ENCODE measurements around the gene PNPLA7. TPM values are rescaled to one million over a fixed set of nuclear protein-coding genes. Genes with fewer than 3 reads are reported as not detected.
A peak's percentile ranks its signal among the peaks of the same experiment; 100 is the strongest.

The PNPLA7 gene
- total RNA-seq, 1 donor from 2014 or later, result 3.6 TPM

DNA sequence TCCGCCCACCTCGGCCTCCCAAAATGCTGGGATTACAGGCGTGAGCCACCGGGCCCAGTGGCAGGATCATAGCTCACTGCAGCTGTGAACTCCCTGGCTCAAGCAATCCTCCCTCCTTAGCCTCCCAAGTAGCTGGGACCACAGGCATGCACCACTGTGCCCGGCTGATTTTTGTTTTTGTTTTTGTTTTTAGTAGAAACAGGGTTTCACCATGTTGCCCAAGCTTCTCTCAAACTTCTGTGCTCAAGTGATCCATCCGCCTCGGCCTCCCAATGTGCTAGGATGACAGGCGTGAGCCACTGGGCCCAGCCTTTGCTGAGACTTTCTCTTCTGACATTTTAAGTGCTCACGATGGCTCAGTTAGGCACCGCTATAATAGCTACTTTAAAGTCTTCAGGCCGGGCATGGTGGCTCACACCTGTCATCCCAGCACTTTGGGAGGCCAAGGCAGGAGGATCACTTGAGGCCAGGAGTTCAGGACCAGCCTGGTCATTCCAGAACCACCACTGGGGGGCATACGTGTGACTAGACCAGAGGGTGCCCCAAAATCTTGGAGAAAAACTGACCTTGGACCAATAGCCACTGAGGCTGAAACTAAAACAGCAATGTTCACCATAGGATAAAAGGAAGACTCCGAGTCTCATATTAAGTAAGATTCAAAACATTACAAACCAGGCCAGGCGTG is 106.0 kb downstream of the PNPLA7 start:
- H3K4me3 Mint-ChIP-seq (ENCODE audit: unreplicated experiment), result no peak overlapping the region
- TF ChIP-seq, protein P1, sequence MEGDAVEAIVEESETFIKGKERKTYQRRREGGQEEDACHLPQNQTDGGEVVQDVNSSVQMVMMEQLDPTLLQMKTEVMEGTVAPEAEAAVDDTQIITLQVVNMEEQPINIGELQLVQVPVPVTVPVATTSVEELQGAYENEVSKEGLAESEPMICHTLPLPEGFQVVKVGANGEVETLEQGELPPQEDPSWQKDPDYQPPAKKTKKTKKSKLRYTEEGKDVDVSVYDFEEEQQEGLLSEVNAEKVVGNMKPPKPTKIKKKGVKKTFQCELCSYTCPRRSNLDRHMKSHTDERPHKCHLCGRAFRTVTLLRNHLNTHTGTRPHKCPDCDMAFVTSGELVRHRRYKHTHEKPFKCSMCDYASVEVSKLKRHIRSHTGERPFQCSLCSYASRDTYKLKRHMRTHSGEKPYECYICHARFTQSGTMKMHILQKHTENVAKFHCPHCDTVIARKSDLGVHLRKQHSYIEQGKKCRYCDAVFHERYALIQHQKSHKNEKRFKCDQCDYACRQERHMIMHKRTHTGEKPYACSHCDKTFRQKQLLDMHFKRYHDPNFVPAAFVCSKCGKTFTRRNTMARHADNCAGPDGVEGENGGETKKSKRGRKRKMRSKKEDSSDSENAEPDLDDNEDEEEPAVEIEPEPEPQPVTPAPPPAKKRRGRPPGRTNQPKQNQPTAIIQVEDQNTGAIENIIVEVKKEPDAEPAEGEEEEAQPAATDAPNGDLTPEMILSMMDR (IDR thresholded peaks at IDR 0.05), result no peak
- peaks cover 22% of the 10 kb centered on the region for H3K4me1 Mint-ChIP-seq (ENCODE audit: low read depth)
- peak; percentile 14 for DNase-seq (ENCODE audit: low spot score)
- H3K36me3 Mint-ChIP-seq (ENCODE audit: low read depth), result no peaks in the 10 kb centered on the region
- H3K27me3 Mint-ChIP-seq (ENCODE audit: low read depth), result no peaks in the 10 kb centered on the region
- H3K9me3 Mint-ChIP-seq (ENCODE audit: low read depth), result no peaks in the 10 kb centered on the region
- H3K27ac Mint-ChIP-seq (ENCODE audit: unreplicated experiment), result no peak overlapping the region

GRCh38 chr9:137441935-137442321 is 108.3 kb downstream of the PNPLA7 start:
- Mint-ChIP-seq H3K4me3 (ENCODE audit: unreplicated experiment) (peak overlapping the region; percentile 58), H3K27me3 (ENCODE audit: low read depth) (no peaks in the 10 kb centered on the region), H3K4me1 (ENCODE audit: low read depth) (peaks cover 11% of the 10 kb centered on the region), H3K27ac (ENCODE audit: unreplicated experiment) (no peak overlapping the region), H3K36me3 (ENCODE audit: low read depth) (no peaks in the 10 kb centered on the region), H3K9me3 (ENCODE audit: low read depth) (no peaks in the 10 kb centered on the region)
- TF ChIP-seq, protein P1 (IDR thresholded peaks at IDR 0.05), result no peak
- DNase-seq (ENCODE audit: low spot score), result no peak

GRCh38 chr9:137441289-137441934 is 108.8 kb downstream of the PNPLA7 start, which contains the start of gene ENTPD8:
Gene ENTPD8 (minus strand): TSS chr9:137441357. CDS start chr9:137438285, 3,072 bp downstream.
- Mint-ChIP-seq H3K4me1 (ENCODE audit: low read depth) (peaks cover 9% of the 10 kb centered on the region), H3K9me3 (ENCODE audit: low read depth) (no peaks in the 10 kb centered on the region), H3K36me3 (ENCODE audit: low read depth) (no peaks in the 10 kb centered on the region), H3K4me3 (ENCODE audit: unreplicated experiment) (peak within 1 kb of the TSS; percentile 58), H3K27ac (ENCODE audit: unreplicated experiment) (no peak within 1 kb of the TSS), H3K27me3 (ENCODE audit: low read depth) (no peaks in the 10 kb centered on the region)
- TF ChIP-seq, protein P1 (IDR thresholded peaks at IDR 0.05), result no peak
- peak; percentile 77 for DNase-seq (ENCODE audit: low spot score)

- Mint-ChIP-seq H3K27ac (ENCODE audit: unreplicated experiment) (no peak overlapping the region), H3K27me3 (ENCODE audit: low read depth) (no peaks in the 10 kb centered on the region), H3K36me3 (ENCODE audit: low read depth) (no peaks in the 10 kb centered on the region), H3K4me1 (ENCODE audit: low read depth) (peaks cover 3% of the 10 kb centered on the region), H3K4me3 (ENCODE audit: unreplicated experiment) (peak overlapping the region; percentile 38), H3K9me3 (ENCODE audit: low read depth) (no peaks in the 10 kb centered on the region)
- TF ChIP-seq, protein P1 (IDR thresholded peaks at IDR 0.05), result no peak
- peak; percentile 81 for DNase-seq (ENCODE audit: low spot score)
Measured at GRCh38 chr9:137439158-137439714, 111.0 kb downstream of the PNPLA7 start.

DNA sequence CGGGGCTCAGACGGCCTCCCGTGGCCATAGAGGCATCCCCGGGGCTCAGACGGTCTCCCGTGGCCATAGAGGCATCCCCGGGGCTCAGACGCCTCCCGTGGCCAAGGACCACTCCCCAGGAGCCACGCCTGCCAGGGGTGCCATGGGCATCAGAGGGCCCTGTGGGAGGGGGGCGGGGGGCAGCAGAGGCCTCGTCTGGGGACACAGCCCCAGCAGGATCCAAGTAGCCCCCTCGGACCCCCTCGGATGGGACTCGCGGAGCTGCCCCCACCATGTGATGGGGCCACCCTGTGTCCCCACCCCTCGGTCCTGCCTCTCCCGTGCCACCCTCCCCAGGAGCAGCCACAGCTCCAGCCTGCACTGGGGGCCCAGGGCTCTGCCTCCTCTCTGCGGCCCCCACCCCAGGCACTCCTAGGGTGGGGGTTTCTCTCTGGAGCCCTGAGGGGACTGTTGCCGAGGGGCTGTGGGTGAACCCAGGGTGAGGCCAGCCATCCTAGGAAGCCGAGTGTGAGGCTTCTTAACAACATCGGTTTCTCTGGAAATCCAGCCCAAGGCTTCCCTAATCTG is 111.5 kb downstream of the PNPLA7 start:
- Mint-ChIP-seq H3K36me3 (ENCODE audit: low read depth) (no peaks in the 10 kb centered on the region), H3K27me3 (ENCODE audit: low read depth) (no peaks in the 10 kb centered on the region), H3K4me1 (ENCODE audit: low read depth) (peaks cover 3% of the 10 kb centered on the region), H3K9me3 (ENCODE audit: low read depth) (no peaks in the 10 kb centered on the region), H3K4me3 (ENCODE audit: unreplicated experiment) (no peak overlapping the region), H3K27ac (ENCODE audit: unreplicated experiment) (no peak overlapping the region)
- TF ChIP-seq, protein P1 (IDR thresholded peaks at IDR 0.05), result no peak
- DNase-seq (ENCODE audit: low spot score), result peak; percentile 72
